ENCODE measurements around the gene MATCAP1. TPM values are rescaled to one million over a fixed set of nuclear protein-coding genes. Genes with fewer than 3 reads are reported as not detected.
A peak's percentile ranks its signal among the peaks of the same experiment; 100 is the strongest.

MATCAP1 gene
- total RNA-seq, 1 experiment from 2014 or later, result 51.2 TPM

DNA sequence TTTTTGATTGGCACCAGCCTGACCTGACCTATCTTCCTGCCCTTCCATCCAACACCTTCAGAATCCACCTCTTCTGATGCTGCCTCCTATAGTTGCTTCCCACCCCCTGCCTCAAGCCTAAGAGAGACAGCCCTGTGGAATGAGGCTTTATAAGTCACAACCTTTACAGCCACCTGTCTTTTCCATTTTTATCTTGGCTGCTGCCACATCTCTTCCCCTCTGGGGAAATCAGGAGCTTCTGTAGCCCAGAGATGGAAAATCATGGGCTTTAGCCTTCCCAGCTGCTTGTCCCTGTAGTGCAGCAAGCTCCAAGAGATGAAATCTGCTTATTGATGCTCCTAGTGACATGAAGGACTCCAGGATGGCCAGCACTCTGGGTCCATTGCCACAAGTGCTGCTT is 55.3 kb downstream of the MATCAP1 start:
- H3K4me1 Mint-ChIP-seq, result no peaks in the 10 kb centered on the region
- H3K79me1 ChIP-seq (ENCODE audit: insufficient read depth, low read depth, low read length, poor library complexity, severe bottlenecking), result no peaks in the 10 kb centered on the region
- no peak overlapping the region for H3K56ac ChIP-seq (ENCODE audit: insufficient read length, low read depth, low read length)
- no peaks in the 10 kb centered on the region for H3K27me3 ChIP-seq (ENCODE audit: insufficient read depth, low read length)
- no peaks in the 10 kb centered on the region for H3K23me2 ChIP-seq (ENCODE audit: insufficient read length, low read depth, low read length, poor library complexity, severe bottlenecking)
- H3K79me2 ChIP-seq (ENCODE audit: insufficient read depth, low read length), result no peaks in the 10 kb centered on the region
- no peak overlapping the region for H2BK20ac ChIP-seq (ENCODE audit: low read depth, low read length, poor library complexity, severe bottlenecking)
- no peak overlapping the region for H3K27ac ChIP-seq (ENCODE audit: insufficient read length, low read depth, low read length)
- H3K27me3 Mint-ChIP-seq (ENCODE audit: low read depth), result no peaks in the 10 kb centered on the region
- no peak overlapping the region for H3T11ph ChIP-seq (ENCODE audit: low read length)
- H3K36me3 Mint-ChIP-seq (ENCODE audit: insufficient read depth in 1 of 3, low read depth in 3 of 3), result peaks cover 9 to 44% (median 32%) of the 10 kb centered on the region in 3 experiments
- no peak overlapping the region for H2AK5ac ChIP-seq (ENCODE audit: insufficient read length, low read length)
- no peak overlapping the region for H3K4me3 Mint-ChIP-seq
- TF ChIP-seq, protein P1, sequence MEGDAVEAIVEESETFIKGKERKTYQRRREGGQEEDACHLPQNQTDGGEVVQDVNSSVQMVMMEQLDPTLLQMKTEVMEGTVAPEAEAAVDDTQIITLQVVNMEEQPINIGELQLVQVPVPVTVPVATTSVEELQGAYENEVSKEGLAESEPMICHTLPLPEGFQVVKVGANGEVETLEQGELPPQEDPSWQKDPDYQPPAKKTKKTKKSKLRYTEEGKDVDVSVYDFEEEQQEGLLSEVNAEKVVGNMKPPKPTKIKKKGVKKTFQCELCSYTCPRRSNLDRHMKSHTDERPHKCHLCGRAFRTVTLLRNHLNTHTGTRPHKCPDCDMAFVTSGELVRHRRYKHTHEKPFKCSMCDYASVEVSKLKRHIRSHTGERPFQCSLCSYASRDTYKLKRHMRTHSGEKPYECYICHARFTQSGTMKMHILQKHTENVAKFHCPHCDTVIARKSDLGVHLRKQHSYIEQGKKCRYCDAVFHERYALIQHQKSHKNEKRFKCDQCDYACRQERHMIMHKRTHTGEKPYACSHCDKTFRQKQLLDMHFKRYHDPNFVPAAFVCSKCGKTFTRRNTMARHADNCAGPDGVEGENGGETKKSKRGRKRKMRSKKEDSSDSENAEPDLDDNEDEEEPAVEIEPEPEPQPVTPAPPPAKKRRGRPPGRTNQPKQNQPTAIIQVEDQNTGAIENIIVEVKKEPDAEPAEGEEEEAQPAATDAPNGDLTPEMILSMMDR (conservative IDR thresholded peaks at IDR 0.05), result no peak
- no peak overlapping the region; a peak in 1 of 7 replicates for H3K27ac Mint-ChIP-seq
- no peaks in the 10 kb centered on the region for H4K20me1 ChIP-seq (ENCODE audit: control insufficient read depth, insufficient read depth, insufficient read length)
- H3K9me3 Mint-ChIP-seq, result no peaks in the 10 kb centered on the region
- no peak overlapping the region for H3K4ac ChIP-seq (ENCODE audit: low read depth, low read length)
- no peak overlapping the region for H4K5ac ChIP-seq (ENCODE audit: insufficient read length, low read depth, low read length)
- no peak overlapping the region for H2BK5ac ChIP-seq (ENCODE audit: insufficient read length, low read length)
- H3K23ac ChIP-seq (ENCODE audit: insufficient read length, low read depth, low read length), result no peak overlapping the region
- no peak overlapping the region for H2BK15ac ChIP-seq (ENCODE audit: low read depth, low read length)
- H3K18ac ChIP-seq (ENCODE audit: insufficient read length, low read depth, low read length), result no peak overlapping the region
- DNase-seq, result no peak
- no peak overlapping the region for H4K8ac ChIP-seq (replicated peaks; ENCODE audit: insufficient read length, low read depth, low read length)
- no peak overlapping the region for H3K14ac ChIP-seq (ENCODE audit: insufficient read depth, low read length)
- H3K9ac ChIP-seq (ENCODE audit: extremely low read depth, insufficient read length, low read length), result no peak overlapping the region
- H2BK12ac ChIP-seq (ENCODE audit: insufficient read length, low read depth, low read length), result no peak overlapping the region
- H2BK120ac ChIP-seq (ENCODE audit: low read depth, low read length, poor library complexity, severe bottlenecking), result no peak overlapping the region
- H3K4me1 ChIP-seq (ENCODE audit: insufficient read depth, low read length), result no peaks in the 10 kb centered on the region
- H4K91ac ChIP-seq (ENCODE audit: insufficient read length, low read depth, low read length), result no peak overlapping the region
- H3K4me2 ChIP-seq (ENCODE audit: insufficient read depth, insufficient read length, low read length), result no peak overlapping the region
- H2AFZ ChIP-seq (ENCODE audit: low read length), result no peak overlapping the region
- H3K9me3 ChIP-seq (ENCODE audit: control insufficient read depth, low read depth, low read length), result no peaks in the 10 kb centered on the region

Small RNA genes lying within 50 kb of the gene (microRNA-seq; reads per million reads assigned to microRNA genes)
- 2.1 reads per million, percentile 21 among the genes with 10 or more reads in this experiment for gene MIR328 (ENCODE audit: borderline microRNAs expressed)

Other genes with a start within 250 kb of the MATCAP1 start
- 83.0 and 85.7 TPM in 2 replicates for gene CIAO2B, start 249.6 kb downstream of the MATCAP1 start, total RNA-seq (2021)
- gene CES2, start 248.4 kb downstream of the MATCAP1 start, total RNA-seq (2021), result 25.8 and 28.2 TPM in 2 replicates
- 3.4 and 3.7 TPM in 2 replicates for gene CES3, start 222.7 kb downstream of the MATCAP1 start, total RNA-seq (2021)
- gene CES4A, start 195.4 kb downstream of the MATCAP1 start, total RNA-seq (2021), result 1.8 and 1.9 TPM in 2 replicates
- 76.3 and 84.3 TPM in 2 replicates for gene CBFB, start 154.8 kb downstream of the MATCAP1 start, total RNA-seq (2021)
- 18.2 and 18.8 TPM in 2 replicates for gene PHAF1, start 74.0 kb downstream of the MATCAP1 start, total RNA-seq (2021)
- 11.2 and 11.4 TPM in 2 replicates for gene B3GNT9, start 33.0 kb downstream of the MATCAP1 start, total RNA-seq (2021)
- gene TRADD, start 24.1 kb downstream of the MATCAP1 start, total RNA-seq (2021), result 1.4 and 1.7 TPM in 2 replicates
- 0.59 and 0.75 TPM in 2 replicates for gene FBXL8, start 24.0 kb downstream of the MATCAP1 start, total RNA-seq (2021)
- gene HSF4, start 19.2 kb downstream of the MATCAP1 start, total RNA-seq (2021), result 1.2 and 1.5 TPM in 2 replicates
- gene NOL3, start 13.4 kb downstream of the MATCAP1 start, total RNA-seq (2021), result 5.6 and 5.9 TPM in 2 replicates
- gene EXOC3L1, start 6.2 kb upstream of the MATCAP1 start, total RNA-seq (2021), result 3.1 and 3.3 TPM in 2 replicates
- 109 and 116 TPM in 2 replicates for gene E2F4, start 8.2 kb upstream of the MATCAP1 start, total RNA-seq (2021)
- gene ELMO3, start 15.2 kb upstream of the MATCAP1 start, total RNA-seq (2021), result 8.6 and 9.1 TPM in 2 replicates
- 42.6 and 43.3 TPM in 2 replicates for gene TMEM208, start 43.2 kb upstream of the MATCAP1 start, total RNA-seq (2021)
- 67.0 and 70.7 TPM in 2 replicates for gene FHOD1, start 63.5 kb upstream of the MATCAP1 start, total RNA-seq (2021)
- 7.5 and 9.1 TPM in 2 replicates for gene SLC9A5, start 65.0 kb upstream of the MATCAP1 start, total RNA-seq (2021)
- 13.2 and 13.9 TPM in 2 replicates for gene PLEKHG4, start 95.6 kb upstream of the MATCAP1 start, total RNA-seq (2021)
- gene KCTD19, start 142.8 kb upstream of the MATCAP1 start, total RNA-seq (2021), result 0.13 TPM in 1 of 2 replicates, not detected in the other
- not detected in 2 replicates for gene LRRC36, start 142.9 kb upstream of the MATCAP1 start, total RNA-seq (2021)
- 0.48 and 0.79 TPM in 2 replicates for gene TPPP3, start 209.5 kb upstream of the MATCAP1 start, total RNA-seq (2021)
- 3.0 and 3.7 TPM in 2 replicates for gene ZDHHC1, start 232.5 kb upstream of the MATCAP1 start, total RNA-seq (2021)
- gene HSD11B2, start 247.2 kb upstream of the MATCAP1 start, total RNA-seq (2021), result 33.5 and 35.1 TPM in 2 replicates

Measured in H9 (cell line).